Stimulated activated CD4-positive, alpha-beta T cell treated with anti-CD3 and anti-CD28 coated beads, Interleukin-1b, Interleukin-23, amount 100 ng/mL, for 1 hour (primary cell): ENCODE data around the gene ATP5PD.

Experiments used
- DNase-seq, 2 donors: peaks; one replicate each; pipeline ENCODE4 v3.0.0-alpha.2; 2020; ENCODE audit warnings: low read depth in 2 of 2

Gene ATP5PD

GRCh38 chr17:74994440-74994839 lies 52.3 kb downstream of the ATP5PD start:
- no peak for DNase-seq

GRCh38 chr17:74992223-74992622 lies 54.5 kb downstream of the ATP5PD start:
- no peak for DNase-seq

GRCh38 chr17:74990581-74991105 lies 56.1 kb downstream of the ATP5PD start:
- no peak for DNase-seq
